Measurements from ENCODE around the gene ARPIN.

The ARPIN gene

GRCh38 chr15:89852342-89852995, 60.3 kb downstream of the ARPIN start:
- H3K9me3 ChIP-seq (ENCODE audit: severe bottlenecking), result no peaks in the 10 kb centered on the region
- no peak for DNase-seq
- H3K27ac ChIP-seq, result no peak overlapping the region
- TF ChIP-seq CTCF (IDR thresholded peaks at IDR 0.05; ENCODE audit: low read depth, low read length), result no peak
- H3K27me3 ChIP-seq (ENCODE audit: insufficient read depth, low read depth, severe bottlenecking), result no peaks in the 10 kb centered on the region
- no peak overlapping the region for H3K4me3 ChIP-seq (ENCODE audit: low read depth, low read length)
- H3K36me3 ChIP-seq, result peaks cover 16% of the 10 kb centered on the region

GRCh38 chr15:89851673-89852341, 60.9 kb downstream of the ARPIN start:
- Histone ChIP-seq H3K27me3 (ENCODE audit: insufficient read depth, low read depth, severe bottlenecking) (no peaks in the 10 kb centered on the region), H3K27ac (no peak overlapping the region), H3K9me3 (ENCODE audit: severe bottlenecking) (no peaks in the 10 kb centered on the region), H3K4me3 (ENCODE audit: low read depth, low read length) (no peak overlapping the region), H3K36me3 (peaks cover 12% of the 10 kb centered on the region)
- DNase-seq, result no peak
- no peak for TF ChIP-seq CTCF (IDR thresholded peaks at IDR 0.05; ENCODE audit: low read depth, low read length)

- Histone ChIP-seq H3K27me3 (ENCODE audit: insufficient read depth, low read depth, severe bottlenecking) (no peaks in the 10 kb centered on the region), H3K27ac (no peak overlapping the region), H3K36me3 (peaks cover 12% of the 10 kb centered on the region), H3K9me3 (ENCODE audit: severe bottlenecking) (no peaks in the 10 kb centered on the region), H3K4me3 (ENCODE audit: low read depth, low read length) (no peak overlapping the region)
- DNase-seq, result no peak
- no peak for TF ChIP-seq CTCF (IDR thresholded peaks at IDR 0.05; ENCODE audit: low read depth, low read length)
These were observed 63.8 kb downstream of the ARPIN start for GRCh38 chr15:89848970-89849292.

GRCh38 chr15:89847101-89847500, 65.7 kb downstream of the ARPIN start:
- TF ChIP-seq CTCF (IDR thresholded peaks at IDR 0.05; ENCODE audit: low read depth, low read length), result no peak

GRCh38 chr15:89845305-89845893, 67.4 kb downstream of the ARPIN start:
- Histone ChIP-seq H3K27ac (no peak overlapping the region), H3K9me3 (ENCODE audit: severe bottlenecking) (no peaks in the 10 kb centered on the region), H3K27me3 (ENCODE audit: insufficient read depth, low read depth, severe bottlenecking) (no peaks in the 10 kb centered on the region), H3K4me3 (ENCODE audit: low read depth, low read length) (no peak overlapping the region), H3K36me3 (peaks cover 5% of the 10 kb centered on the region)
- no peak for DNase-seq
- no peak for TF ChIP-seq CTCF (IDR thresholded peaks at IDR 0.05; ENCODE audit: low read depth, low read length)

More at GRCh38 chr15:89847101-89847500, 65.7 kb downstream of the ARPIN start:
- H3K4me3 ChIP-seq (ENCODE audit: low read depth, low read length), result no peak overlapping the region
- peaks cover 10% of the 10 kb centered on the region for H3K36me3 ChIP-seq
- DNase-seq, result no peak
- no peaks in the 10 kb centered on the region for H3K9me3 ChIP-seq (ENCODE audit: severe bottlenecking)
- H3K27me3 ChIP-seq (ENCODE audit: insufficient read depth, low read depth, severe bottlenecking), result no peaks in the 10 kb centered on the region
- H3K27ac ChIP-seq, result no peak overlapping the region

Measured in WERI-Rb-1 (cell line).